Right kidney (tissue), 1 donor: ENCODE data around the gene SELENOI.
"Not testable (repeated sequence)": the region's sequence is repeated elsewhere in the genome, so short reads cannot be mapped to it uniquely, and the experiment has no call there.

Experiments
- DNase-seq: peaks from one replicate; pipeline ENCODE4 v3.0.0-alpha.2; 2016

The SELENOI gene

DNA sequence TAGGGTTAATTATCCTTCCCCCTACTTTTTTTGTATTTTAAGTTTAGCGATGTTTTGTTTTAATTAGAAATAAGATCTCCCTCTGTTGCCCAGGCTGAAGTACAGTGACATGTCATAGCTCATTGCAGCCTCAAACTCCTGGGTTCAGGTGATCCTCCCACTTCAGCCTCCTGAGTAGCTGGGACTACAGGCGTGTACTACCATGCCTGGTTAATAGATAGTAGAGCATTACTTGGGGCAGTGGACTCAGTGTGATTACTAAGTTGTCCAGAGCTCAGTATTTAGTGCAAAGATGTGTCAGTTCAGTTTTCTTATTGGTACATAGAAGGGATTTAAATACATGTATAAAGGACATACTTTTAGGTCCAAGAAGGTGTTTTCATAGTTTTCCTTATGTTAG, 10.2 kb downstream of the SELENOI start:
- no peak for DNase-seq

DNA sequence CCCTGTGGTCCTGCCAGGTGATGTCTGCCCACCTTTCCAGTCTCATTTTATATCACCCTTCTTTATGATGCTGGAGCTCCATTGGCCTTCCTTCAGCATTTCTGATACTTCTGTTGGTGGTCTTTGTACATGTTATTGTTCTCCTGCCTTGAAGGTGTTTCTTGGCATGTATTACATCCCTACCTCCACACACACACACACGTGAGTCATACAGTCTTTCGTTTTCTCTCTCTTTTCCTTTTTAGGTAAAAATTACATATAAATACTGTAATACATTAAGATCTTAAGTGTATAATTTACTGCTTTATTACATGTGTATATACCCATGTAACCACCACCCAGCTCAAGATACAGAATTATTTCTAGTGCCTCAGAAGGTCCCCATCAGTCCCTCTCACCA, 10.8 kb downstream of the SELENOI start:
- DNase-seq = no peak

DNA sequence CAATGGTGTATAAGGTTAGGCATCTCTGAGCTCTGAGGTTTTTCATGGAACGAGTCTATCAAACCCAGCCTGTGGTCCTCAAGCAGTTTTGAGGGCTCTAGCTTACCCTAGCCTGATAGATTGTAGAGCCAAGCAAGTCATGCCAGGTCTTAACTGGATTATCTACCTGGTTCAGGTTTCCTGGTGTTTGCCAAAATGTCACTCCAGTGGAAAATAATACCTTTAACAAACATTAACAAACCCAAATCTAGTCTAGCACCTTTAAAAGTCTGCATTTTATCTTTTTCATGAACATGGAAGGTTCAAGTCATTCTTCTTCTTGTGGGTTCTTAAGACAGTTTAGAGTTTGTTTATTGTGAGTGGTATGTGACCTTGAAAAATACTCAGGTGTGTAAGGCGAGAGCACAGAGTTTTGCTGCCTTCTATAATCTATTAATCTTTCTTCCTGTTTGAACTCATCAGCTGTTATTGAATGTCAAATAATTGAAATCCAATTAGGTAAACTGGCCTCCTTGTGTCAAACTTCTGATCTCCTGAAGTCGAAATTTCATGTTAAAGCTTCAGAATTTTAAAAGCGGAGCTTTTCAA, 14.0 kb downstream of the SELENOI start:
- DNase-seq = no peak

DNA sequence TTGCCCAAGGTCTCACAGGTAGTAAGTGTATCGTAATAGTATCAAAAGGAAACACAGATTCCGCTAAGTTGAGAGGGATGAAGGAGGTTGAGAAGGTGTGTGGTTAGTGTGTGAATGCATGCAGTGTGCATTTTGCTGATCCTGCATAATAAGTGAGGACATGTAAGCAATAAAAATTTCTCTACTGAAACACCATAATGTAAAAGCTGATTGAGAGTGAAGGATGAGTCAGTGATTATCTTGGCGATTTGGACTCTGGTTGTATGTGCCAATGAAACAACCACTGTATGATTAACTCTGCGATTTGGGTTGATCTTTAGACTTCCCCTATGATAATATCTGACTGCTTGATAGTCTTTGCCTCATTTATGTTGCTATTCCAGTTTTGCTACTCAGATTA, 17.4 kb downstream of the SELENOI start:
- no peak for DNase-seq

- no peak for DNase-seq
Observed at GRCh38 chr2:26363958-26364357, 18.0 kb downstream of the SELENOI start.

GRCh38 chr2:26364669-26365068, 18.7 kb downstream of the SELENOI start:
- no peak for DNase-seq

- DNase-seq = no peak
Observed at GRCh38 chr2:26366957-26367356, 21.0 kb downstream of the SELENOI start.

DNA sequence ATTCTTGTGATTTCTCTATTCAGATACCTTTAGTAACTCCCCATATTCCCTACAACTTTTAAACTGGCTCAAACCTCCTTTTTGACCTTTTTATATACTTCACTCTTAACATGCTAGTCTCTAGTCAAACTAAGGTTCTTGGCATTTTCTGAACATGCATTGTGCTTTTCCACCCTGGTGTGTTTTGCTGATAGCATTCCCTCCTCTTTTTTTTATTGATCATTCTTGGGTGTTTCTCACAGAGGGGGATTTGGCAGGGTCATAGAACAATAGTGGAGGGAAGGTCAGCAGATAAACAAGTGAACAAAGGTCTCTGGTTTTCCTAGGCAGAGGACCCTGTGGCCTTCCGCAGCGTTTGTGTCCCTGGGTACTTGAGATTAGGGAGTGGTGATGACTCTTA, 23.7 kb downstream of the SELENOI start:
- not testable (repeated sequence) for DNase-seq

DNA sequence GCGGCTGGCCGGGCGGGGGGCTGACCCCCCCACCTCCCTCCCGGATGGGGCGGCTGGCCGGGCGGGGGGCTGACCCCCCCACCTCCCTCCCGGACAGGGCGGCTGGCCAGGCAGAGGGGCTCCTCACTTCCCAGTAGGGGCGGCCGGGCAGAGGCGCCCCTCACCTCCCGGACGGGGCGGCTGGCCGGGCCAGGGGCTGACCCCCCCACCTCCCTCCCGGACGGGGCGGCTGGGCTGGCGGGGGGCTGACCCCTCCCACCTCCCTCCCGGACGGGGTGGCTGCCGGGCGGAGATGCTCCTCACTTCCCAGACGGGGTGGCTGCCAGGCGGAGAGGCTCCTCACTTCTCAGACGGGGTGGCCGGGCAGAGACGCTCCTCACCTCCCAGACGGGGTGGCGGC, 25.0 kb downstream of the SELENOI start:
- DNase-seq = not testable (repeated sequence)

- no peak for DNase-seq
Observed at GRCh38 chr2:26376799-26377198, 30.9 kb downstream of the SELENOI start.

DNA sequence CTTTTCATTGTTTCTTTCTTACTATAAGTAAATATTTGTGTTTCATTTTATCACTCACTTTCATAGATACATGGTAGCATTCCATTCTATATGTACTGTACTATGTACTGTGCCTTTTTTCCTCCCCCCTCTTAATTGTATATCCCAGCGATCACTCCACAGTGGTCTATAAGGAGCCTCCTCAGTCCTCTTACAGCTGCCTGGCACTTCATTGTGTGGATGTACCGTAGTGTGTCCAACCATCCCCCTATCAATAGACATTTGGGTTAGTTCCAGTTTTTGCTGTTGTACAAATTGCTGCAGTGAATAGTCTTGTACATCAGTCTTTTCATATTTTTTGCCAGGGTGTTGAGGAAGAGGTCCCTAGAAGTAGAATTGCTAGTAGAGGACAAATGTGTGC, 34.3 kb downstream of the SELENOI start:
- DNase-seq = no peak

DNA sequence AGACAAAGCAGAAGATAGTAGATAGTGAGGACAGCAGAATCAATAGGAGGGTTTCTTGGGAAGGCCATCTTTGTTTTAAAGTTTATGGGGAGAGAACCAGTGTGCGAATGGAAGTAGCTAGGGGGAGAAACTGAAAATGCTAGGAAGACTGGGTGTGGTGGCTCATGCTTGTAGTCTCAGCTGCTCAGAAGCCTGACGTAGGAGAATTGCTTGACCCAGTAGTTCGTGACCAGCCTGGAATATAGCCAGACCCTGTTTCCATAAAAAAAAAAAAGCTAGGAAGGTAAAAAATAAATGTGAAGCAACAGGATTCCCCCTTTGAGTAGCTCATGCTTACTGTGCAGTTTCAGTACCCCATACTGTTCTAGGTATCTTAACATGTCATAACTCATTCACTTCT, 36.6 kb downstream of the SELENOI start:
- DNase-seq = no peak

- DNase-seq = no peak
Observed at GRCh38 chr2:26384183-26384582, 38.2 kb downstream of the SELENOI start.

GRCh38 chr2:26384597-26384996, 38.7 kb downstream of the SELENOI start:
- no peak for DNase-seq

DNA sequence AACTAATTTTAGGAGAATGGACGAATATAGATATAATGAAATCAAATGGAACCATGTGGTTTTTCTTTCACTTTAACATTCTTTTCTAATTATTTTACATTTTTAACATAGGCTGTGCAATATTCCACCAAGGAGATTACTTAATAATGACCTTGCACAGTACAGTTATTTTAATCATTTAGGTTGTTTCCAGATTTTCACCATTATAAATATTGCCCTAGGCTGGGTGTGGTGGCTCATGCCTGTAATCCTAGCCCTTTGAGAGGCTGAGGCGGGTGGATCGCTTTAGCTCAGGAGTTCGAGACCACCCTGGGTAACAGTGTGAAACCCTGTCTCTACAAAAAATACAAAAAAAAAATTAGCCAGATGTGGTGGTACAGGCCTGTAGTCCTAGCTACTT, 41.2 kb downstream of the SELENOI start:
- DNase-seq = no peak

DNA sequence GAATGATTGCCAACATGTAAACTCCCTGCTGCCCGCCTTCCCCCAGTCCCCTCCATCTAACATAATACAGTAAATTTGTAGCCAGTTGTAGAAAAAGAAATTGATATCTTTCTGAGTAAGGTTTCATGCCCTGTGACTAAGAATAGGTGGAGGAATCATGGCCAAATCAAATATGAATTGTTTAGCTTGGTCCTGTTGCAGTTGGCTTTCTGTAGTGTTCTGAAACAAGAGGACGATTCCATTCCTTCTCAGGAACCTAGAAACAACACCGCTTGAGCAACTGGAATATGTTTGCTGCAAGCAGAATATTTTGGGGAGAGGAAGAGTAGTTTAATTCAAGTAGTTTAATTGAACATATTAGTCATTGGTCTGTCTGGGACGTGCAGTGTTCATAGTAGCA, 48.8 kb downstream of the SELENOI start:
- DNase-seq = no peak

DNA sequence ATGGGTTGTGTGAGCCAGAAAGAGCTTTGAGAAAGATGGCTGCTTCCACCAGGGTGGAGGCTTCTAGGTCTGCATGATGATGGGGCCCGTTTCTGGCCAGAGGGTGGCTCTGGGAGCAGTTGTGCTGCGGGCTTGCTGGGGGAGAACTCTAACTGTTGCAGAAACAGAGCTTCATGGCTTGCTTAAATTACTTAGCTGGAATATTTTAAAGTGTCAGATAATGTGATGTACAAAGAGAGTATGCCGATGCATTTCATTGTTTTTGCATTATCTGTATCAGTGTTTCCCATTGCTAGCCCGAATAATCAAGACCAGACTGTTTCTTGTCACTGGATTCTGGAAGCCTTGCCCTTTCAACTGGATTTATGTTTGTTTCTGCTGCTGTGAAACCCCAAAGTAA, 49.5 kb downstream of the SELENOI start:
- DNase-seq = no peak

DNA sequence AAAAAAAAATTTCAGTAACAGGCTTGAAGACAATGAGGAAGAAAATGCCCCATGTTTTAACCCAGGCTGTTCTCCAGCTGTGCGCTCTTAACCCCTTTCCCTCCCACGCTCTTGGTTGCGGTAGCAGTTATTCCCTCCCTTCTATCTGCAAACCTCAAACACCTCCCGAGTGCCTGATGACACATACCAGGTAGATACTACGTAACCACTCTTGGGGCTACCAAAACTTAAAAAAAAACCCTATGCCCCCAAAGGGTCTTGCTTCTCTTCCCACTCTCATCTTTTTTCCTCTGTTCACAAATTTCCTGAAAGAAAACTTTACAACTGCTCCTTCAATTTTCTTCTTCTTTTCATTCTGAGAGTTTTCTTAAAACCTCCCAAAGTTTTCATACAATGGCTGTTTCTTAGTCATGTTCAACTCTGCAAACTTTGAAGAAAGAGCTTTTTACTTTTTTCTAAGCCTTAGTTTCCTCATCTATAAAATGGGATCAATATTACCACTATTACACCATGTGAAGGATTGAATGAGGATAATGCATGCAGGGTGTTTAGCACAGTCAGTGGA, 50.9 kb downstream of the SELENOI start:
- no peak for DNase-seq

- peak; percentile 15 for DNase-seq
Observed at GRCh38 chr2:26399771-26400376, 53.9 kb downstream of the SELENOI start.

DNA sequence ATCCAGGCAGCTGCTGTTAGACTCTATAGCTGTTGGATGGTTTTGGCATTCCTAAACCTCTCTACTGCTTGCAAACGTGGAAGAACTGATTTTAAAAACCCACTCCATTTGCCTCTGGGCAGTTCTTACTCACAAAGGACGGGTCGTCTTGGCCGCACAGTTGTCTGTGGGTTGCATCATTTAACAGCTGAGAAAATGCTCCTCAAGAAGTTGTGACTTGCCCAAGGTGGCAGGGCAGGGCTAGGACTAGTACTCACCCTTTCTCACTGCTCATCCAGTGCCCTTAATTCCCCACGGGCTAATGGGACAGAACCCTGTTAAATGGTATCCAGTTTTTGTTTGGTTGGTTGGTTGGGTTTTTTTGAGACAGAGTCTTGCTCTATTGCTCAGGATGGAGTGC, 54.8 kb downstream of the SELENOI start:
- DNase-seq = no peak

GRCh38 chr2:26401739-26402541, 56.0 kb downstream of the SELENOI start, which contains the start of gene DRC1:
Gene DRC1, plus strand, starts transcription at chr2:26401920. Its CDS starts 70 bp downstream, at chr2:26401990.
- peak; percentile 79 for DNase-seq

GRCh38 chr2:26407526-26407925, 61.6 kb downstream of the SELENOI start:
- no peak for DNase-seq

DNA sequence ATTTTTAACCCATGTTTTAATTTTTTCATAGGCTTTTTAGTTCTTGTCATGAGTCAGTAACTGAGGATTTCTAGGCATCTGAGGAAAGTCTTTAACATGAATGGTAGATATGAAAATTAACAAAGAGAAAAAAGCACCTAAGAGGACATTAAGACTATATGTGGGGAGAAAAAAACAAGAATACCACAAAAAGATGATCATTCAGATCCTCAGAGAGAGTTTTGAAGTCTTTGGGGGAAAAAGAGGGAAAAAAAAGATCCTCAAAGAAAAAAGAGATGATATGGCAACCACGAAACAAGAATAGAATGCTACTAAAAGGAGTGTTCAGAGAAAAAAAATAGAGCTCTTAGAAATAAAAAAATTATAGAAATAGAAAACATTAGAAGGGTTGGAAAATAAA, 63.8 kb downstream of the SELENOI start:
- no peak for DNase-seq
